ENCODE data around the gene KCNG4. TPM values are rescaled to one million over a fixed set of nuclear protein-coding genes. Genes with fewer than 3 reads are reported as not detected.
A peak's percentile ranks its signal among the peaks of the same experiment; 100 is the strongest.

KCNG4 gene
- total RNA-seq, 3 donors from 2014 or later (not counting 1 experiment from before 2014, with no cell fraction given) = not detected

DNA sequence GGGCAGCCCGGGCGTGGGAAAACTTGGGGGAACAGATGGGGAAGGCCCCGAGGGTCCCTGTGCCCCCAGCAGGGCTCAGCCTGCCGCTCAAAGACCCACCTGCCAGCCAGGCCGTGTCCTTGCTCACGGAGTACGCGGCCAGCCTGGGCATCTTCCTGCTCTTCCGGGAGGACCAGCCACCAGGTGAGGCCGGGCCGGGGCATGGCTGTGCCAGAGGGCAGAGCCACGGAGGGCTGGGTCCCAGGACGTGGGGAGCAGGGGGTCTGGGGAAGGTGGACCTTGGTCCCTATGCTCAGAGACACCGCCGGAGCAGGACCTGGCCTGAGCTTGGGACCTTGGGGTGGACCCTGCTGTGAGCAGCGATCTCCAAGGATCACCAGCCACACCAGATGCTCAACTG is 48.3 kb downstream of the KCNG4 start:
- peaks cover 5 to 13% of the 10 kb centered on the region in 2 donors for H3K4me1 Mint-ChIP-seq
- H3K4me3 ChIP-seq (ENCODE audit: low read length) = no peak overlapping the region
- ATAC-seq = no peak
- no peaks in the 10 kb centered on the region for H3K9me3 Mint-ChIP-seq
- no peaks in the 10 kb centered on the region for H3K36me3 Mint-ChIP-seq
- H3K36me3 ChIP-seq (ENCODE audit: control insufficient read depth, insufficient read depth, low read length) = no peaks in the 10 kb centered on the region
- no peak for DNase-seq
- 95% methylated on average over 16 of the region's 16 CpGs for WGBS (ENCODE audit: insufficient coverage)
- H3K4me3 Mint-ChIP-seq = no peak overlapping the region
- no peak overlapping the region for H3K27ac ChIP-seq (ENCODE audit: low read length)
- no peak overlapping the region for H3K27ac Mint-ChIP-seq
- H3K9me3 ChIP-seq (ENCODE audit: control insufficient read depth, insufficient read depth, low read length) = no peaks in the 10 kb centered on the region
- H3K4me1 ChIP-seq (ENCODE audit: control insufficient read depth, insufficient read depth, low read length) = peaks cover 17% of the 10 kb centered on the region
- intact Hi-C loops (cut with micrococcal nuclease) = no loop called here
- no peaks in the 10 kb centered on the region for H3K27me3 ChIP-seq (ENCODE audit: control insufficient read depth, insufficient read depth, low read length)
- no peaks in the 10 kb centered on the region for H3K27me3 Mint-ChIP-seq (ENCODE audit: low read depth in 2 of 2)
- TF ChIP-seq, protein P1, sequence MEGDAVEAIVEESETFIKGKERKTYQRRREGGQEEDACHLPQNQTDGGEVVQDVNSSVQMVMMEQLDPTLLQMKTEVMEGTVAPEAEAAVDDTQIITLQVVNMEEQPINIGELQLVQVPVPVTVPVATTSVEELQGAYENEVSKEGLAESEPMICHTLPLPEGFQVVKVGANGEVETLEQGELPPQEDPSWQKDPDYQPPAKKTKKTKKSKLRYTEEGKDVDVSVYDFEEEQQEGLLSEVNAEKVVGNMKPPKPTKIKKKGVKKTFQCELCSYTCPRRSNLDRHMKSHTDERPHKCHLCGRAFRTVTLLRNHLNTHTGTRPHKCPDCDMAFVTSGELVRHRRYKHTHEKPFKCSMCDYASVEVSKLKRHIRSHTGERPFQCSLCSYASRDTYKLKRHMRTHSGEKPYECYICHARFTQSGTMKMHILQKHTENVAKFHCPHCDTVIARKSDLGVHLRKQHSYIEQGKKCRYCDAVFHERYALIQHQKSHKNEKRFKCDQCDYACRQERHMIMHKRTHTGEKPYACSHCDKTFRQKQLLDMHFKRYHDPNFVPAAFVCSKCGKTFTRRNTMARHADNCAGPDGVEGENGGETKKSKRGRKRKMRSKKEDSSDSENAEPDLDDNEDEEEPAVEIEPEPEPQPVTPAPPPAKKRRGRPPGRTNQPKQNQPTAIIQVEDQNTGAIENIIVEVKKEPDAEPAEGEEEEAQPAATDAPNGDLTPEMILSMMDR (IDR thresholded peaks at IDR 0.05) = no peak

DNA sequence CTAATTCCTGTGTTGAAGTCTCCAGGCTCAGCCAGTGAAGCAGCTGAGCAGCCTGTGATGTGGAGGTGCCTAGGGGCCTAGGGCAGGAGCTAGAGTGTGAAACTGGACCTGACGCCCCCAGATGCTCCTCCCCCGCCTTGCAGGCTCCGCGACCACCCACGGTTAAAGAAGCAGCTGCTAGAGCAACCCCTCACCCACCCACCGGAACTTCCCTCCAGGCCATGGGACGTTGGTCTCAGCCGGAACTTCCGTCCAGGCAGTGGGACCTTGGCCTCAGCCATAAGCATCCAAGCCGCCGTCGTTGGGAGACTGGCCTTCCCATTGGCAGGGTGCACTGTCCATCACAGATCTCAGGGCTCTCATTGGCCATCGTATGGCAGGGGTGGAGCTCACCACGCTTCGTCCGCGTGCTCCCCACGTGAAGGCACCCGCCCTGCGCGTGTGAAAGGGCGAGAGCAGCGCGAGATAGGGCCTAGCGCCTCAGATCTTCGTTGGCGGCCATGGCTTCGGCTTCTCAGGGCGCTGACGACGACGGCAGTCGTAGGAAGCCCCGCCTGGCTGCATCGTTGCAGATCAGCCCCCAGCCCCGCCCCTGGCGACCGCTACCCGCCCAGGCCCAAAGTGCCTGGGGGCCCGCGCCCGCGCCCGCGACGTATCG is 49.0 kb downstream of the KCNG4 start, which contains the start of gene ADAD2:
Gene ADAD2 (plus strand): TSS at position 427 of the 658 bp plus-strand sequence. CDS start 74 bp downstream, at position 501.
- Histone ChIP-seq H3K27ac (ENCODE audit: low read length) (no peak within 1 kb of the TSS), H3K27me3 (ENCODE audit: control insufficient read depth, insufficient read depth, low read length) (no peaks in the 10 kb centered on the region), H3K9me3 (ENCODE audit: control insufficient read depth, insufficient read depth, low read length) (no peaks in the 10 kb centered on the region), H3K4me1 (ENCODE audit: control insufficient read depth, insufficient read depth, low read length) (peaks cover 23% of the 10 kb centered on the region), H3K36me3 (ENCODE audit: control insufficient read depth, insufficient read depth, low read length) (no peaks in the 10 kb centered on the region), H3K4me3 (ENCODE audit: low read length) (no peak within 1 kb of the TSS)
- Mint-ChIP-seq H3K9me3 (no peaks in the 10 kb centered on the region), H3K36me3 (no peaks in the 10 kb centered on the region), H3K27me3 (ENCODE audit: low read depth in 2 of 2) (no peaks in the 10 kb centered on the region), H3K4me3 (no peak within 1 kb of the TSS), H3K4me1 (peaks cover 8 to 18% of the 10 kb centered on the region in 2 donors), H3K27ac (no peak within 1 kb of the TSS)
- TF ChIP-seq, protein P1 (IDR thresholded peaks at IDR 0.05) = no peak
- intact Hi-C loops (cut with micrococcal nuclease) = no loop called here
- WGBS (ENCODE audit: insufficient coverage) = 93% methylated on average over 47 of the region's 47 CpGs
- DNase-seq = no peak
- ATAC-seq = no peak

DNA sequence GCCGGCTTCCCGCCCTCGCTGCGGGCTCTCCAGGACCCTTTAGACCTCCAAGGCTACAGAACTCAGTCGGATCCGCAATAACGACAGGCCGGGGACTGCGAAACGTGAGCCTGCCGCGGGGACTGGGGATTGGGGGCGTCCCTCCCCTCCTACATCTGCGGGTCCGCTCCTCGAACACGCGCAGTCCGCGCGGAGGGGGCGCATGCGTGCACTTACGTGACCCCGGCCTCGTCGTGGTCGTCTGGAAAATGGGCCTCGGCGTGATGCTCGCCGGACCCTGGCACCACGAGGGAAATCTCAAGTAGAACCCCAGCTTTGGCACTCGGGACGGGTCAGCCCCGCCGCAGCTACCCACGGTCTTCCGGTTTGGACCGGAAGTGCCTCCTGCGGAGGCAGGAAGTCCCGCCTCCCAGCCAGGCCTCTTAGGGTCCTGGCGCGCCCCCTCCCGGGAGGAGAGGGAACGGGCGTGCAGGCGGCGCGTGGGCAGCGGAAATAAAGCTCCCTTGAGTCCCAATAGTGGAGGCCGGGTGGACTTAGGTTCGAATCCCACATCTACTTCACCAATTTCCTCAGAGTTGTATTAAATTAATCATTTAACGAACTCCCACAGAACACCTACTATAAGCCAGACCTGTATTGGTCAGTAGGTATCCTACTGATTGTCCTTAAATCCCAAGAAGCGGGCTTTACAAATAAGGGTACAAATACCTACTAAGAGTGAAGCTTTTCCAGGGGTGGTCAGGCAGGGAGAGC is 53.0 kb downstream of the KCNG4 start, which contains the start of gene TAF1C:
Gene TAF1C (minus strand): TSS at position 373 of the 753 bp plus-strand sequence. CDS start 2,069 bp downstream, outside the sequence.
- H3K4me1 Mint-ChIP-seq = peaks cover 24 to 27% of the 10 kb centered on the region in 2 donors
- TF ChIP-seq, protein P1 (IDR thresholded peaks at IDR 0.05) = peak; percentile 92
- no peaks in the 10 kb centered on the region for H3K9me3 Mint-ChIP-seq
- DNase-seq = peak; percentile 91 to 97
- H3K4me3 ChIP-seq (ENCODE audit: low read length) = peak within 1 kb of the TSS; percentile 94
- intact Hi-C loops (cut with micrococcal nuclease) = loop anchor here (2.0 to 10.0 kb wide), 4 partner anchors 70 to 262 kb away; partner anchors contain the start of gene MBTPS1
- ATAC-seq = peak; percentile 96 to 99 (median 98)
- H3K27me3 ChIP-seq (ENCODE audit: control insufficient read depth, insufficient read depth, low read length) = no peaks in the 10 kb centered on the region
- peak within 1 kb of the TSS; percentile 87 to 93 for H3K27ac Mint-ChIP-seq
- H3K4me1 ChIP-seq (ENCODE audit: control insufficient read depth, insufficient read depth, low read length) = peaks cover 12% of the 10 kb centered on the region
- H3K36me3 Mint-ChIP-seq = no peaks in the 10 kb centered on the region
- H3K36me3 ChIP-seq (ENCODE audit: control insufficient read depth, insufficient read depth, low read length) = peaks cover 17% of the 10 kb centered on the region
- H3K9me3 ChIP-seq (ENCODE audit: control insufficient read depth, insufficient read depth, low read length) = no peaks in the 10 kb centered on the region
- 2% methylated on average over 55 of the region's 55 CpGs for WGBS (ENCODE audit: insufficient coverage)
- H3K4me3 Mint-ChIP-seq = peak within 1 kb of the TSS; percentile 94
- H3K27ac ChIP-seq (ENCODE audit: low read length) = peak within 1 kb of the TSS; percentile 69
- H3K27me3 Mint-ChIP-seq (ENCODE audit: low read depth in 2 of 2) = no peaks in the 10 kb centered on the region

All from natural killer cell (primary cell).